AG09319 (cell line): ENCODE measurements around the gene RNF19B.

Experiments
- DNase-seq: peaks from one replicate; pipeline ENCODE4 v3.0.0-alpha.2; 2010; ENCODE audit warnings: low read depth; ENCODE audit errors: extremely low read depth
- CTCF ChIP-seq: IDR thresholded peaks from 2 replicates; pipeline ENCODE4 v1.5.1; 2011; ENCODE audit warnings: low read depth, mild to moderate bottlenecking, inconsistent platforms, low read length, moderate library complexity

Gene RNF19B

GRCh38 chr1:32898958-32899357, 65.7 kb downstream of the RNF19B start:
- TF ChIP-seq CTCF = no peak
- no peak for DNase-seq

- DNase-seq = no peak
- TF ChIP-seq CTCF = no peak
Measured at GRCh38 chr1:32898056-32898455, 66.6 kb downstream of the RNF19B start.

- no peak for DNase-seq
- no peak for TF ChIP-seq CTCF
Measured at GRCh38 chr1:32897082-32898049, 67.2 kb downstream of the RNF19B start.

GRCh38 chr1:32896451-32896850, 68.2 kb downstream of the RNF19B start:
- TF ChIP-seq CTCF = no peak
- no peak for DNase-seq

- TF ChIP-seq CTCF = no peak
- no peak for DNase-seq
Measured at GRCh38 chr1:32895325-32896215, 69.0 kb downstream of the RNF19B start.

GRCh38 chr1:32894681-32895080, 69.9 kb downstream of the RNF19B start:
- TF ChIP-seq CTCF = no peak
- DNase-seq = no peak
